Stimulated activated CD8-positive, alpha-beta memory T cell treated with anti-CD3 and anti-CD28 coated beads, Interleukin-12 subunit alpha, Interleukin-12 subunit beta, amount 100 ng/mL, for 1 hour (primary cell): Measurements from ENCODE around the gene RABIF.

Experiments
- DNase-seq: peaks from one replicate; pipeline ENCODE4 v3.0.0-alpha.2; 2020; ENCODE audit warnings: low read depth

The RABIF gene

DNA sequence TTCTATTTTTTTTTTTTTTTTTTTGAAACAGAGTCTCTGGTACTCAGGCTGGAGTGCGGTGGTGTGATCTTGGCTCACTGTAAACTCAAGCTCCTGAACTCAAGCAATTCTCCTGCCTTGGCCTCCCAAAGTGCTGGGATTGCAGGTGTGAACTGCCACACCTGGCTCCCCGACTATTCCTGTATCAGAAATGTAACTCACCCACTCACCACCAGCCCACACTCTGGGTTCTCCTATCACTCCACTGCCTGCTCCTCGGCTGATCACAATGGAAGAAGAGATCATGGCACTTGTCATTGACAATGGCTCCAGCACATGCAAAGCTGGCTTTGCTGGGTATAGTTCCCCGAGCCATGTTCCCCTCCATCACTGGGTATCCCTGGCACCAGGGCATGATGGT, 15.9 kb downstream of the RABIF start:
- DNase-seq = no peak

DNA sequence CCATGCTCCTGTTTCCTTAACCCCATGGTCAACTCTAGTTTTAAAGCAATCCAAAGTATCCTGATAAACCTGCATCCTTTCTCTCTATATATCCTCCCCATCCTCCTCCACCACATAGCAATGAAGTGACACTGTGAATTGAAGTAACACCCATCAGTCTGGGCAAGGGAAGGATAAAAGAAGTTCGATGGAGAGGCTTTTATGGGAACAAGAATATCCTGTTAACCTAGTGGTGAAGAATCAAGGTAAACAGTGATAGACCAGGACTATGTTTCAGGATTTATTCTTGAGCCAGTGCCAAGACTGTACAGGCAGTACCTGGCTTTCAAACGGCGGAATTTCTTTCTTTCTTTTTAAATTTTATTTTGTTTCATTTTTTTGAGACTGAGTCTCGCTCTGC, 17.6 kb downstream of the RABIF start:
- DNase-seq = no peak

DNA sequence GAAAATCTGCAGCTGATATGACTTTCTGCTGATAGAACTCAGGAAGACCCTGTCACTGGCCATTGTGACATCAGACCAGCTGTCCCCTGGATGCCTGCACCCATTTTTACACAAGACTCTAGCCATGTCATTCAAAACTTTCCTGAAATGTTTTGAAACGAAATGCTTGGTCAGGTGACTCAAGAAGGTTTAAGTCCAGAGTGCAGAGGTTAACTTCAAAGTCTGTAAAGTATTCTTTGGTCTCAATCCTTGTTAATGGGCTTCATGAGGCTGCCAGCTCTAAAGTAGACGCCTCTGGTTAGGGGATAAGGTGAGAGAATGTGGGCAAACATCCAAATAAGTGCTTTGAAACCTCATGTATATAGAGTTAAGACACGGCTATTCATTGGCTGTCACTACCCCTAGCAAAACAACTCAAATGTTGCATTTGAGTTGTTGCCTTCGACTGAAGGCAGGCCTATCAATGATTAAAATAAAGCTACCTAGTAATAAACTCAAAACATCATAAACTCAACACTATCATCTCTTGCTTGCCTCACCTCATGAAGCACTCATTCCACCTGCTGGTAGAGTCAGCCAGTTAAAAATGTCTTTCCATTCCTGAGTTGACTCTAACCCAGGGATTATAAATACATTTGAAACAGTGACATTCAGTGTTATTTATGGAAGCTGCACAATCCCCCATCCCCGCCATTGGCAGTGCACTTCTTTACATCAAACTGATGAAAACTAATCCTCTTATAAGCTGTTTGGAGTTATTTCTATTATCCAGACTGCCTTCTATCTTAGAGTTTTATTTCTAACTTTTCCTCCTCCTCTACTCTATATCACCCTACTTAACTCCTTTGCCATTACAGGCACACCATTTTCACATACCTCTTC, 26.0 kb downstream of the RABIF start:
- no peak for DNase-seq

DNA sequence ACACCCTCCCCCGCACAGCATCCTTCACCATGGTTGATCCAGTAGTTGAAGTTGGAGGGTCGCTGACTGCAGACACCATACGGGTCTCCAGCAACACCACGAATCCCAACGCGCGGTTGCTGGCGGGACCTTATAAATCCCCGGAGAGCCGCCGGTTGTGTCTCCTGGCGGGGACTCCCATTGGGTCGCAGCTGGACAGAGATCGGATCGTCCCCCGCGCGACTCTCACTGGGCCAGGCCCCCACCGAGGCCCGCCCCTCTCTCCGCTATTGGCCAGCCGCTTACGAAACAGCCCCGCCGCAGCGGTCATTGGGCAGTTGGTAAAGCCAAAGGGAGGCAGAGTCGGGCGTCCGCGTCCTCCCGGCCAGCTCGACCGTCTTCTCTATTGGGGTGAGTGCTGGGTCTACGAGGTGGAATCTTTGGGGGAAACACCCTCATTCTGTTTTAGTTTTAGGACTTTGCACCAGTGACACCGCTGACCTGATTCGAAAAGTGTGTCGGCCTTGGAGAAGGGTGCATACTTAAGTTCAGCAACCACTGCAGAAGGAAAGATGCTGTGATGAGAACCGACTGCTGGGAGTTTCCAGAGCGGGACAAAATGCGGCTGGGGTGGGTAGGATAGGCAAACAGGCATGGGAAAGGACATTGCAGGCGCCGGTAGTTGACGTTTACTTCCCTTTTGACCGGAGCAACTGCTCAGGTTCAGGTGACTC, 27.4 kb downstream of the RABIF start:
- no peak for DNase-seq

DNA sequence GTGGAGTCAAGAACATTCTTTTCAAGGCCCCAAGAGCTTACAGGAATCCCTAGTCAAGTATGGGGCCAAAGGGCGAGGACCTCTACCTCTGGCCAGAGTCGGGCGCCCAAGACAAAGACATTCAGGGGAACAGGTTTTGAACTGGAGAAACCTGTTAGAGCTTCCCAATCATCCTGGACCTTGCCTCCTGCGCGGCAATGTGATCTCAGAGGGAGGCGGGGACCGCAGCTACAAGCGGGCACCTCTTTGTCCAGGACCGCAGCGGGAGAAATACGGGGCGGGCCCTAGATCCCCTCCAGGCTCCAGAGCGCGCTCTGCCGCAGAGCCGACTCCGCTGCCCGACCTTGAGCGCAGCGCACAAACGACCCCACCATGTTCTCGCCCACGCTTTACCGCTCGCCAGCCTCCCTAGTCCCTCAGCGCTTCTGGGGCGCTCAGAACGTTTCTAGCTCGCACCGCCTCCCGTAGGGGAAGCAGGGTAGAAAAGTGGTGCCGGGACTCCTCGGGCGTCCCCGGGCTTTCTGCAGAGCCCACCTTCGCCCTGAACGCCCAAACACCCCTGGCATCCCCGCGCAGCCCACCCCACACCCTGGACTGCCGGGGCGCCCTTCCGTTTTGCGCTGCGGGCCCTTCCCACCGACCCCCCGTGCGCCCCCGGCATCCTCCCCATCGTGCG, 28.1 kb downstream of the RABIF start:
- no peak for DNase-seq

DNA sequence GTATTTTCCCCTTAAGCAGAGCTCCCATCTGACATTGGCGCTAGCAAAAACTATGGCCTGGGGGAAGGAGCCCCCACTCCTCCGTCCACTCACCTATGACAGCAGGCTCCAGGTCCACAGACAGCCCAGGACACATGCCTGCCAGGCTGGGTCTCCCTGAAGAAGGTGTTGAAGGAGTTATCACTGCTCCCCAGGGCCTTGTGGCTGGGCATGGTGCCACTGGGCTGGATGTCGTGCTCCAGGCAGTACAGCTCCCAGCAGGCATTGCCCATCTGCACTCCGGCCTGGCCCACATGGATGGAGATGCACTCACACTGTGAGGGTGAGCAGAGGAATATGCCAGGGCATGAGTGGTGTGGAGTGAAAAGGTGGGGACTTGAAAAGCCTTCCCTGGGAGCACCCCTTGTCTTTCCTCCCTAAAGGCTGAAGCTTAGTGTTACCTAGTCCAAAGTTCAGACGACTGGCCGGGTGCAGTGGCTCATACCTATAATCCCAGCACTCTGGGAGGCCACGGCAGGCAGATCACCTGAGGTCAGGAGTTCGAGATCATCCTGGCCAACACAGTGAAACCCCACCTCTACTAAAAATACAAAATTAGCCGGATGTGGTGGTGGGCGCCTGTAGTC, 30.0 kb downstream of the RABIF start:
- no peak for DNase-seq

DNA sequence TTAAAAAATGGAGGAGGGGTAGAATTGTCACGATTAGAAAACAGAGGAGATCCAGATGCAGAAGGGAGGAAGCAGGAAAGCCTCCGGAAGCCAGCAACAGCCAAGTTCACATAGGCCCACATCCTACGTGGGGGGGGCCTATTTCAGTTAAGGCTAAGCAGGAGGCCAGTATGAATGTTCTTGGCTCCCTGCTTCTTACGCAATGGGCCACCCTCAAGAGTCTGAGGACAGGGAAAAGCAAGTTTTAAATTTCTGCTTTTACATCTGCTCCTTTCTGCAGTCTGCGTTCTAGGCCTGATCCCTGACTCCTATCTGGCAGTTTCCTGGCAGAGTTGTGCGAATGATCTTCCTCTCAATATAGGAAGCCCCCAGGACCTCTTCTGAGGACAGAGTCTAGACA, 30.6 kb downstream of the RABIF start:
- DNase-seq = no peak

DNA sequence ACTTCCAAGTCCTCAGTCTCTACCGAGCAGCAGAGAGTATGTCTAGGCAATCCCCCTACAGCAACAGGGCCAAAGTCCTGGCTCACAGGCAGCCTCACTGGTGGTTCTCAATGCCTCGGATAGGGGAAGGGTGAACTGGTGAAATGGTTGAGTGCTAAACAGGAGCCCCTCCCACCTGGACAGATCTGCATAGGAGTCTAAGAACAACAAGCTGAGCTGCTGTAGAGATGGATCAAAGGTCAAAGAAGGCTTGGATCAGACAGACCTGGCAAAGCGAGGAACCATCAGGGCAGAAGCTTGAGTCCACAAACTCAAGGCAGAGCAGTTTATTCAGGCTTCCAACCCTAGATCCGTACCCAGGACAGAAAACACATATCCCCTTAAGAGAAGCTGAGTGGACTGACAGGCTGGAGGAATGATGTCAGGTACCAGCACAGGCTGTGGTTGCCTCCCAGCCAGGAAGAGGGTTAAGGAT, 31.8 kb downstream of the RABIF start:
- DNase-seq = no peak

DNA sequence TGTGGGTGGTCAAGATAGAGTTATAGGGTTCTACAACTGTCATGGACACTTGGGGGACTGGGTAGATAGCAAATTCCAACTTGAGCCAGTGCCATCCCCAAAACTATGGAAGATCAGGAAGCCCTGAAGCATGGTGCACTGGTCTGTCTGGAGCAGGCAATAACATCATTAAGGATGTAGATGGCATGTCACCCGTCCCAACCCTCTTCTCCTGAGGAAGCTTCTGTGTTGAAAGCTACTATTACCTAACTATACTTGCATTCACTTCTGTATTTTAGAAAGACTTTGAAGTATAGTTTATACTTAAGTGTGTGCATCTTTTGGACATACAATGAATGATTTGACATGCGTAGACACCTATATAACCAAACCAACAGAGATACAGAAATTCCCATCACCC, 32.9 kb downstream of the RABIF start:
- no peak for DNase-seq

DNA sequence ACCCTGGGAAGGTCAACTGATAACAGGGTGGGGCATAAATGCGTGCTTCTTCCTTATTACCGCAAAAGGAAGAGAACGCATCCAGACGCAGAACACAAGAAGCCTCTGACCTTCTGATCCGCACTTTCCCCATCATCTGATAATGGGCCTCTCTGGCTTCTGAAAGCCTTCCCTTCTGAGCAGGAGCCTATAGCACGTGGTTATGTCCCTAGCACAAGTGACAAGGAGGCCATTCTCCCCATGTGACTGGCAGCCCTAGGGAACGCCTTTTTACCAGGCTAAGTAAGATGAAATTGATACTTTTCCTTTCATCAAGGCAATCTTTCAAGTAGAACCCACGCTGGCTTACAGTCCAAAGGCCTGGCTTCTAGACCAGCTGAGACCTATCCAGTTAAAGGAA, 34.2 kb downstream of the RABIF start:
- DNase-seq = no peak

DNA sequence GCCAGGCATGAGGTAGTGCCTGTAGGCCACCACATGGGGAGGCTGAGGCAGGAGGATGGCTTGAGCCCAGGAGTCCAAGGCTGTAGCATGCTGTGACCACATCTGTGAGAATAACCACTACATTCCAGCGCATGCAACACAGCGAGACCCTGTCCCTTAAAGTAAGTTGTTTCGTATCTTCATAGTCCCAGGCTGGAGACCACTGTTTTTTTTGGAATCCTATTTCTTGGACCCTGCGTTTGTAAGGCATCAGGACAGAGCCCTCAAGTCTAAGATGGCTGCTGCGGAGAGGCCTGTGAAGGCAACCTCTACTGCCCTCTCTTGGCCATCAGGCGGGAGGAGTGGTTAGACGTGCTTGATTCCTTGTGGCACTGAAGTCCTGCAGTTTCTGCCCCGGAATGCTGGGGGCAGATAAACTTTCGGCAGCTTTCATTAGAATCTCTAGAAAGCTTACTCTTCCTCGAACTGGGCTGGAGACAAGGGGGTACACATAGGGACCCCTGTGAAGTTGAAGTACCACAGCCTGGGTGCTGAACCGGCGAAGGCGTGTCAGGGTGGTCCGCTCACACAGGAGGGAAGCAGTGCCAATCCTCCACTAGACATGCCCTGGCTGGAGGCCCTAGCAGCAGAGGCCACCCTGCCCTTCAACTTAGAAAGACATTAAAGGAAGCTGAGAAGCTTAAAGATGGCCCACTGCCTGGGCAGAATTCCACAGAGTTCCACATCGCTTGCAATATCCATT, 36.6 kb downstream of the RABIF start:
- DNase-seq = no peak

DNA sequence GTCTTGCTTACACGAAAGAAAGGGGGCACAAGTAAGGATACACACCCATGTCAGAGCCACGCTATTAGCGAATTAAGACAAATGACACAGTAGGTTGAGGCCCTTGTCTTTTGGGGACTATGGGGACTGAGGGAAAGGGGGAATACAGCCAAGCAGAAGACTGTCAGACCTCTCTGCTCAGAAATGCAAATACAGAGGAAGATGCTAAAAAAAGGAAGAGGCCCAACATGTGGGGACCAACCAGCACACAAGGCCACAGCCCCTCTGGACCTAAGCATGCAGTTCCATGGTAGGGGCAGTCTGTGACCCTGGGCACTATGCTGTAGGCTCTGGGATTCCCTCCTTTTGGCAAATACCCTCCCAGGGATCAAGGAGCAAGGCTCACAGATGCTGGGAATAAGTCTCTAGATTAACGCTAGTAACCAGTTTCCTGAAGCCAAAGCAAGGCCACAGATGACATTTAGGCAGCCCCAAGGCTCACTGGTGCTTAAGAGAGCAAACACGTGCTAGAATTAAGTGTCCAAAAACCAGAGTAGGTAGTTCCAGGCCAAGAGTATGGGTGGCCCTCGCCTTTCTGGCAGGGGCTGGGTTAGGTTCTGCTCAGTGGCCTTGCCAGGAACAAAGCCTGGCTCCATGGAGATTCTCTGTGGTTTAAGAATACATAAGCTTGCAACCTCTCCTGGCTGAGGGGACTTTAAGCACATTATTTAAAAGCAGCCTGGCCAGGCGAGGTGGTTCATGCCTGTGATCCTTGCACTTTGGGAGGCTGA, 38.2 kb downstream of the RABIF start:
- no peak for DNase-seq

DNA sequence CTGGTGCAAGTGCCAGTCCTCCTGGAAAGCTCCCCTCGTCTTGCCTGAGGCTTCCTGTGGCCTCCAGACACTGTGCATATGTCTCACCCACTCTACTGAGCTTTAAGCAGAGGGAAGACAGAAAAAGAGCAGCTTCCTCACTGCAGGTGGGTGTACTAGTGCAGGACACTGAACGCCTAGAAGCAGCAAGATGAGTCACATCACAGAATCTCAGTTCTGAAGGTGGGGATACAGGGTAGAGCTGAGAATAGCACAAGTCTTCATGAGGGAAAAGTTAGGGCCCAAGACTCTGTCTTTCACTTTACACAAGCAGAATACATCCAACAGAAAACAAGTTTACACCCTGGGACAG, 40.8 kb downstream of the RABIF start:
- no peak for DNase-seq

DNA sequence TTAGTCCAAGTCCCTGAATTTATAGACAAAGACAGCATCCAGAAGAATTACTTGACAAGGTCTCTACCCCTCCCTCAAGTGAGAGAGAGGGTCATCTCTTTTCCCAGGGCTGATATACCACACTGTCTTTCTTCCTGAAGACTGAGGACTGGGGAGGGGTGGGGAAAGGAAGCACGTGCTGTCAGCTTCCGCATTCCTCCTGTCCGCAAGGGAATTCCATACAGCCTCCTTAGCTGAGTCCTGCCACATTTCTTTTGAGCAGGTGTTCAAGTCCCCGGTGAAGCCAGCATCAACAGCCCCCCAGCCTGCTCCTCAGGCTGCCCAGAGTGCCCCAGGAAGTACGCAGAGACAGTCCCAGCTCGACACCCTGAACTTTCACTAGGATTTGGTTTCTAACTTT, 44.0 kb downstream of the RABIF start:
- DNase-seq = no peak

DNA sequence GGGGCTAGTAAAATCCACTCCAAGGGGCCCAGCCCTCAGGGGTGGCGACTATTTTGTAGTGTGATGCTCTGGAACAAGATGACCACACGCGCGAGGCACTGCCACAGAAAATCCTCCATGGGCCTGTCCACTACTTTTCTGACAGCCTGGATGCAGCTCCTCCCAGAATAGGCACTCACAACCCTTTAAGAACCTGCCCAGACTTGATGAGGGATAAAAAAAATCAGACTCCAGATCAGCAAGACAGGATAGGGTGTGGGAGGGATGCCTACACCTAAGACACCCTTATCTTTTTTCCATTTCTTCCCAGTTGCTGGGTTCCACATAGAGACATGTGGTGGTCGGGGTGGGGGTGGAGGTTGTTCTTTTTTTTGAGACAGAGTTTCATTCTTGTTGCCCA, 44.7 kb downstream of the RABIF start:
- DNase-seq = no peak

DNA sequence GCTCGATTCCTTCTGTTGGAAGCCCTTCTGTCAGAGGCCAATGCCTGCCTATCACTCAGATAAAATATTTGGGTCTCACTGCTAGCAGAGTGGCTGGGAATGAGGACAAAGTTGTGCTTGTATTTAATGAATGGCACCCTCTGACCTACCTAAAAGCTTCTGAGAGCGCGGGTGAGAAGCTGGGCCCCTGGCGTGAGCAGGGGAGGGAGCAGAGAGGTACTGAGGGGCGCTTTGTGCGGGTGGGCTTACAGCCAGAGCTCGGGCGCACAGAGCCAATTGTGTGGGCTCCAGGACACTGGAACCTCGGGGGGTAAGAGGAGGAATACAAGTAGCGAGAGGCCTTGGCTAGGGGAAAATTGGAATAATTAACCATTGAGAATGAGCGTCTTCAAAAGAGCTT, 45.9 kb downstream of the RABIF start:
- DNase-seq = no peak

DNA sequence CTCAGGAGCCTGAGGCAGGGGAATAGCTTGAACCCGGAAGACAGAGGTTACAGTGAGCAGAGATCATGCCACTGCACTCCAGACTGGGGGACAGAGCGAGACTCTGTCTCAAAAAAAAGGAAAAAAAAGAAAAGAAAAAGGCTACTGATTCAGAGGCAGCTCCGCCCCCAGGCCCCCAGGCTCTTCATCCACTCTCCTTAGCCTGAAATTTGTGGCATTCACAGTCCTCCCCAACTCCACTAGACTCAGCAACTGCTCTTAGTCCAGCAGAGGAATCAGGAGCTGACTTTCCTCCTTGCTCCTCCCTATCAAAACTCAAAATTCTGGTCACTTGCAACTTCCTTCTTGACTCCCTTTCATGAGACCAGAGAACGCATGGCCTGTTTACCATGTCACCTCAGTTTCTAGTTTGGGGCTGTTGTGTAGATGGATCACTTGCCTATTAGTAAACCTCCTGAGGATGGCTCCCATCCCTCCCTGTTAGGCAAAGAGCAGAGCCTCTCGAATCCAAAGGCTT, 51.1 kb downstream of the RABIF start:
- no peak for DNase-seq

DNA sequence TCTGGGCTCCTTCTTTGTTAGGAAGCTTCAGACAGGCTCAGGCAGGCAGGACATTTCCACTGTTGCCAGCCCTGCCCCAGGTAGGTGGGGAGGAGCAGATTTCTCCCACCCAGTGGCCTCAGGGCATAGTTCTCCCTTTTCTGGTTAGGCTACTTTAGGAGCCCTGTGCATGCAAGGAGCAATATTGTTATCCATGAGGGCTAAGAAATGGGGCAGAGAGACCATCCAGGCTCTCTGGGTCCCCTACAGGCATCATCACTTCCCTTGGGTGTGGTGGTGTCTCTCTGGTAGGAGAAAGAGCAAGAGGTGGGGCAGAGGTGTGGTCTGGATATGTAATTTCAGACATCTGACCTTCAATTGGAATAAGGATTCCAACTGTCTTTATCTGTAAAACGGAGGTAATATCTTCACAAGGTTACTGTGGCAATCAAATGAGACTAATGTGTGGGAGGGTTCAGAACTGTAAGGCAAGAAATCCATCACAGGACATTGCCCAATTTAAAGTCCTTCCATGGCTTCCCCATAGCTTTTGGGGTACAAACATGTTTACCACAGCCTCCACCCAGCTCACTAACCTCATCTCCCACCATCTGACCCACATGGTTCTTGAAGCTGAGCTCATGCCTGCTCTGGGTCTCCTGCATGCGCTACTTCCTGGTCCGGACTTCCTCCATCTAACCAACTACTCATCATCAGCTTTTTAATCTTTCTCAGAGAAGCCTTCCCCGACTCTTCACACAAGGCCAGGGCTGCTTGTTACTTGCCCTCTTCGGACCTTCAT, 52.1 kb downstream of the RABIF start:
- DNase-seq = no peak

DNA sequence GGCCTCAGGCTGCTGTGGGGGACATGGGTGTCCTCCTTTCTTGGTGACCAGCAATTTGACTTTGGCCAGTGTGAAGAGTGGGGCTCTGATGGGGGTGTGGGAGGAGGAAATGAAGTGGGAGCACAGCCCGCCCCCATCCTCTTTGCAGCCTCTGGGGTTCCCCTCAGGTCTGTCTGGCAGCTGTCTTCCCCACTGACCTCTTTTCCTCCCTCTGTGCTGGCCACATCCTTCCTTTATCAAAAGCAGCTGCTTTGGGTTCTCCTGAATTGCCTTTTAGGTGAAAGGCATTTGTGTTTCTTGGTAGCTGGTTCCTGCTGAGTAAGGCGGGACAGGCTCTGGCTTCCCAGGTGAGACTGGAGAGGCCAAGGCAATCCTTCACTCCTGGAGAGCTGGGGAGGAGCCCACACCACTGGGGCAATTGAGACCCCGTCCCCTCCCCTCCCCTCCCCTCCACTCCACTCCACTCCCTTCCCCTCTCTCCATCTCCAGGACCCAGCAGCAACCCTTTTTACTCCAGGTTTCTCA, 53.3 kb downstream of the RABIF start:
- DNase-seq = no peak
